Dermis blood vessel endothelial cell (primary cell): ENCODE results near the gene IL5RA. TPM values are rescaled to one million over a fixed set of nuclear protein-coding genes. Genes with fewer than 3 reads are reported as not detected.

Experiments
- DNase-seq: peaks from one replicate; pipeline ENCODE4 v3.0.0; 2010
- total RNA-seq: library from RNA; depleted of rRNA; stranded (reverse); fragments of >200 nt; gene quantifications from 2 replicates; pipeline ENCODE4 v1.2.3, GENCODE V29; 2014

Gene IL5RA
- total RNA-seq, 1 donor from 2014 or later: not detected

DNA sequence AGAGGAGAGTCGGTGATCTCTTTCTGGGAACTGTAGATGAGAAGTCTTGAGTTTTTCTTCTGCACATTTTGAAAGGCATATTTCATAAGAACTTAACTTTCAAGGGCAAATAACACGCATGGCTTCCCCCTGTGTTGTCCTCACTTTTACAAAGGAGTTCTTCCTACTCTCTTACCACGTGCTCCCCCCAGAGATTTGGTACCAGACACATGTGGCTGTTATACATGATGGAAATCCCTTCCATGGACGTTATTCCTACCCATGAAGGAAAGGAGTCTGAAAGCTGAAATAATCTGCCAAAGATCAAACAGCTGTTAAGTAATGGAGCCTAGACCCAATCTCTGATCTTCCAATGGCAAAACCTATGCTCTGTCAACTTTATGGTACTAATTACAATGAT is 4.4 kb downstream of the IL5RA start:
- no peak for DNase-seq

DNA sequence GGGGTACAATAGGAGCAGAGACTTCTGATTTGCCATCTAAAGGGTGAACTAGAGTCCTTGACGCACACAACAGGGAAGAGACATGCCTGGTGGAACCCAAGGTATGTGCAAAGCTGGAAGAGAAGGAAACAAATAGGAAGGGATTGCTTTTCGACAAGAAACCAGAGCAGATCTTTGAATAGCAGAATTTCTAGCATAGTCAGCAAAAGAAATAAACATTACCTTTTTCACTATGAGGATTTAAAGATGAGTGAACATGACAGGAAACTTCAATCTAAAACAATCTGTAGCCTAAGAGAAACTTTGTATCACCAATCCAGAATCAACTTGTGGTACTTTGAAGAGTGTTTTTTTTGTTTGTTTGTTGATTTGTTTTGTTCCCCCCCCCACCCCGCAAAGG is 4.9 kb downstream of the IL5RA start:
- DNase-seq: no peak

DNA sequence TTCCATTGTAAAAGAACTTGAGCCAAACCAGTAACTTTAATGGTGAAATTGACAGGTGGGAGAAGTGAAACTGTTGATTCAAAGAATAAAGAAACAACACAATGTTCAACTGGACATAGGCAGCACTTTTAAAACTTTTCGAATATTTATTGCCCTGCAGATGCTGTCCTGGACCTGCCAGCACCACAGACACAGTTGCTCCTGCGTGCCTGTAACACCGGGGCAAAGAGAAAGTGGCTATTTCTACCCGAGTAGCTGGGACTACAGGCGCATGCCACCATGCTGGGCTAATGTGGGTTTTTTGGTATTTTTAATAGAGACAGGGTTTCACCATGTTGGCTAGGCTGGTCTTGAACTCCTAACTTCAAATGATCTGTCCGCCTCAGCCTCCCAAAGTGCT is 7.4 kb downstream of the IL5RA start:
- no peak for DNase-seq

DNA sequence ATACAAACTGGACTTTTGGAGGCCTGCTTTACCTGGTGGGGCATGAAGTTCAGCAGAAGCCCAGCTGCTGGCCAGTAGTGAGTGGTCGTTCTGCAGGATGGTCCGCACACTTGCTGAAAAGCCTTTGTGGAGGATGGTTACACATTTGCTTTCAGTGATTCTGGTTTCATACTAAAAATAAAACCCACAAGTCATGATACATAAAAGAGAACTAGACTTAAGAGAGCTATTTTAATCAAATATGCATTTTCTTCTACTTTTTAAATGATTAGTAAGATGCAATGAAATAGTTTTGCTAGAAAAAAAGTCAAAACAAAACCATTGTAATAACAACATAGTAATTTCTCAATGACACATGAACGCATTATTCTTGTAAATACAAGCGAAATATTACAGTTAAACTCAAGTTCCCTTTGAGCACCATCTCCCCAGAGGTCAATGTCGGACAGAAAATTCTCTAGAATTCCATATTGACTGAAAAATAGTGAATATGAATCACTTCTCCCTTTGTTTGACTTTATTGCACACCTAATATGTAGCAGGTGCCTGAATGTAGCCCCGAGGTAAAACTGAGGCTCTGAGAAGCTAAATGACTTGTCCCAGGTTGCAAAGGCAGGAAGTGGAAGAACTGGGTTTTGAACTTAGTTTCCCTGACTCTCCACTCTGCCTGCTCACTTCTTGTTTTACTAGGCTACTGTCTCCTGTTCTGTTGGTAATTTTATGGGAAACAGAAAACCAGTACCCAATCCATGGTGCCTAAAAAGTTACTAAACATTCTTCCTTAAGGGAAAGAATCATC is 8.3 kb downstream of the IL5RA start:
- DNase-seq: no peak

DNA sequence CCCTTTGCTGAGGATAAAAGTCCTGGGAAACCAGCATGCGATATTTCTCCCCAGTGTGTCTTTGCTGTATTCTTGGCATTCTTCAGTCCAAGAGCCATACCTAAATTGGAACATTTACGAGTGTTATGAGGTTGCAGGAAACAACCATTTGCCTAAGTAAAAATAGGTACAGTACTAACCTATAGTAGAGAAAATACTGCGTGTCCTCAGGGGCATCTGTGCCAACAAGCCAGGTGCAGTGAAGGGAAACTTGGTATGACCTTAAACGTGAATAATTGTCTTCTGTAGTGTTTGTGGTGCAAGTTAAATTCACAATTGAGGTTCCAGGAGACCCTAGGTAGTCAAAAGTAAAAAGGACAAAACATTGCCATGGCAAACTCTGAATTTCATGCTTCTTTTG is 12.2 kb downstream of the IL5RA start:
- no peak for DNase-seq

DNA sequence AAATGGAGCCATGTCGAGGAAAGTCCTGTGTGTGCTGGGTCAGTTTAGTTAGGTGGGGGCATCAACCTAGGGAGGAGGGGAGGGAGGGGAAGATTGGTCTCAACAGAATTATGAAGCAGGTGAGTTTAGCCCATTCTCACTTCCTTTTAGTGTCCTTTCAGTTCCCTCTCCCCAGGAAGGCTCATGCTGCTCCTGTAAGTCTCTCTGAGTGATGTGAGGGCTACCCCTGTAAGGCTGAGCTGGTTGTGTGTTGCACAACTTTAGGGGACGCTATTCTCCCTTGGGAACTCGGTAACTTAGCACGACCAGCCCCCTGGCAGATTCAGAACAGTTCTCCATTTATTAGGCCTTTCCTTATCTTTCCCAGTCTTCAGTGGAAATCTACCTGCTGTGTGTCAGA is 21.2 kb downstream of the IL5RA start:
- DNase-seq: no peak

DNA sequence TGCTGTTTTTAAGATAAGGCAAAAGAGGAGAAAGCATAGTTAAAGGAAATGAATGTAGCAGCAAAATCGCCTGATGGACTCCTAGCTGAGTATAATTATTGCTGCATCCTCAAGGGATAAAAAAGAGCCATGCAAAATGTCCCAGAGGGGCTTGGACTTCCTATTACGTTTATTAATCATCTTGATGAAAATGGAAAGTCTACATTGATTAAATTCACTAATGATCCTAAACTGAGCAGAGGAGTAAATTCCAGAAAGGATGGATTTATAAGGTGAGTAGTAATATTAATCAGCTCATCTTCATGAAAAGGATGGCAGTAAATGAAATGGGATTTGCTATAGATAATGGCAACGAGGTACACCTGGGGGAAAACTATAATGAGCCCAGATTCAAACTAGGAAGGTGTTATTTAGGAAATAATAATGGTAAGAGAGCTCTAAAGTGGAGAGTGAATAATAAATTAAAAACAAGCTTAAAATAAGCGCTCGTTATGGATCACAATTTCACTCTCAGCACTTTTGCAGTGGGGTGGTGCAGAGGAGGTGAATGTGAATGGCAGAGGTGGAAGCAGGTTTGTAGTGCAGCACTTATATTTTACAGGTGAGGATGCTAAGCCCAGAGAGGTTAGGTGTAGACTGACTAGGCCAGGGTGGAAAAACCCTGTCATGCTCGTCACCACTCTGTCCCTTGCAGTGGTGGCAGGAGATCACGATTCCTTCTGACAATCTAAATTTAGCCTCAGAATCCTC is 22.3 kb downstream of the IL5RA start:
- no peak for DNase-seq

DNA sequence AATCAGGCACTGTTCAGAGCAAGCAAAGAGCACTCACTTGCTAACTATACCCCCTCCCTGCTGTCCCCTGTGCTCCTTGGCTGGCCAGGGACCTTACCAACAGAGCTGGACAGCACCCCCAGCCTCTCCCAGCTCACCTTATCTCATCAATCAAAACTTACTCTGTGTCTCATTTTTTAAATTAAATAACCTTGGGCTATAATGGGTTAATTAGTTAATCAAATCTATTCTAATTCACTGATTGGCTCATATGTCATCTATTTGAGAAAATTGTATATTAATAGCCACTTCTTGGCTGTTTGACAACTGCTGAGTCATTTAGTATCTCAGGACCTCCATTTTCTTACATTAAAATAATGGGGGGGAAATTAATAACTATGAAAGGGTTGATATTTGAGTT is 22.9 kb downstream of the IL5RA start:
- DNase-seq: no peak

DNA sequence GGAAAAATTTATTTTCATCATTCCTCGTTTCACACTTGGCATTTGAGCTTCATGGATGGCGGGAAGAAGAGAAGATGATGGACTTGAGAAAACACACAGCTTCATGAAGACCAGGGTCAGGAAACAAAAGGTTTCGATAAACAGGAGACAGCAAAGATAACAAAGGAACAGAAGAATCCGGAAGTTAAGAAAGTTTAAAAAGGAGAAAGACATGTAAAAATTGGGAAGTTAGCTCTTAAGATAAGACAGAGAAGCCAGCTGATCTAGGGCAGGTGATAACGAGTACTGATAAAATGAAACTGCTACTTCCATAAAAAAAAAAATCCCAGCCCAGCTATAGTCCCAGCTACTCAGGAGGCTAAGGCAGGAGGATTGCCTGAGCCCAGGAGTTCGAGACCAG is 23.9 kb downstream of the IL5RA start:
- DNase-seq: no peak

DNA sequence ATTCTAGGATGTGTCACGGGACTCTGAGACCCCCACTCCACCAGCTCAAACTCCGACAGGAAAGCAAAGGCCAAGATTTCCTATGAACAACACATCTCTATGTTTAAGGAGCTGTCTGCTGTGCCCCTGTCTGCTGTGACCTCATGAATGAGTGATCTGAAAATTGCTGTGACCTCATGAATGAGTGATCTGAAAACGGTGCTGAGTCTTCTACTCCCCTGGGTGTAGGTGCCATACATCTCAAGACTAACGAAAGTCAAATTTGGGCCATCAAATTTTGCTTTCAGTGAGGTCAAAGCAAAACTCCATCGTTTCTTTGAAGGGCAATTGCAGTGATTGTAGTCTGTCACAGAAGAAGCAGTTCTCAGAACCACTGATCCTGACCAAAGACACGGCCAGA is 24.4 kb downstream of the IL5RA start:
- DNase-seq: no peak

DNA sequence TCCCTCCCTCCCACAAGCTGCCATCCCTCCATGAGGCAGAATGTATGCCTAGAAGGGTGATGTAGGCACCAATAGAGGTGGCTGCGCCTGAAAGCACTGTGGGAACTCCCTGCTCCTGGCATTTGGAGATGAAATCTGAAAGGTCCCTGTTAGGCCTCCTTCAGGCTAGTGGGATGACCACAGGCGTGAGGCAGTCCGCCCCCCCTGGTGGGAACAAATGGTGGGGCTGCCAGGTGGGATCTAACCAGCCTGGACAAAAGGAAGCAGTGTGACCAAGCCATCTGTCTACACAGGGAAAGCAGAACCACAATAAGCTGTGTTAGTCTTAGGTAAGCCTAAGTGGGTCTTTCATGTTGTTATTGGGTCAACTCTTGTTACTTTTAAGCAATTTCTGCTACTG is 25.3 kb downstream of the IL5RA start:
- no peak for DNase-seq

DNA sequence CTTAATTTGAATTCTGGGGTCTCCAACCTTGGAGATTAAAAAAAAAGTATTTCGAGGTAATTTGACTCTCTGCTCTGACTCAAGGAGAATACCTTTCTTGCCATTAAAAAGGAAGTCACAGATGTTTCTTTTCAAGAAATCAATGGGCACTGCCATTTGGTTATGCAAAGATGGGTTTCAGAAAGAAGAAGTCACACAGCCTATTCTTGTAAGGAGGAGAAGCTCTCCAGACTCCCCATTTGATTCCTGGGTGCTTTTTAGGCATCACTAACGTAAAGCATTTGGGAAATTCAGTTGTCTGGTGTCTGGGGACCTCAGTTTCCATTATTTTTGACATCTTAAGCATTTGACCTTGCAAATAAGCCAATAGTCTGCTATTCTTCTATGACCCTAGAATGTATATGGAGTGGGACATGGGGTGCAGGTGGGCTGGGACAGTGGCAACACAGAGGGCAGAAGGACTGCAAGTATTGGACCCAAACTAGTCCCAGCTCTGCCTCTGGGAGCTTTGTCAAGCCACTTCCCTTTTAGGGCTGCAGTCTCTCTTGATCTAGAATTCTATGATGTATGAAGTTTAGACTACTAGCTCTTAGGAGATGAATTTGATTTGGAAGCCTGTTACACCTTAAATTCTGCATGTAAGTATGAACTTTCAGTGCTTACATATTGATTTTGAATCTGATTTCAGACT is 27.8 kb downstream of the IL5RA start:
- DNase-seq: no peak

DNA sequence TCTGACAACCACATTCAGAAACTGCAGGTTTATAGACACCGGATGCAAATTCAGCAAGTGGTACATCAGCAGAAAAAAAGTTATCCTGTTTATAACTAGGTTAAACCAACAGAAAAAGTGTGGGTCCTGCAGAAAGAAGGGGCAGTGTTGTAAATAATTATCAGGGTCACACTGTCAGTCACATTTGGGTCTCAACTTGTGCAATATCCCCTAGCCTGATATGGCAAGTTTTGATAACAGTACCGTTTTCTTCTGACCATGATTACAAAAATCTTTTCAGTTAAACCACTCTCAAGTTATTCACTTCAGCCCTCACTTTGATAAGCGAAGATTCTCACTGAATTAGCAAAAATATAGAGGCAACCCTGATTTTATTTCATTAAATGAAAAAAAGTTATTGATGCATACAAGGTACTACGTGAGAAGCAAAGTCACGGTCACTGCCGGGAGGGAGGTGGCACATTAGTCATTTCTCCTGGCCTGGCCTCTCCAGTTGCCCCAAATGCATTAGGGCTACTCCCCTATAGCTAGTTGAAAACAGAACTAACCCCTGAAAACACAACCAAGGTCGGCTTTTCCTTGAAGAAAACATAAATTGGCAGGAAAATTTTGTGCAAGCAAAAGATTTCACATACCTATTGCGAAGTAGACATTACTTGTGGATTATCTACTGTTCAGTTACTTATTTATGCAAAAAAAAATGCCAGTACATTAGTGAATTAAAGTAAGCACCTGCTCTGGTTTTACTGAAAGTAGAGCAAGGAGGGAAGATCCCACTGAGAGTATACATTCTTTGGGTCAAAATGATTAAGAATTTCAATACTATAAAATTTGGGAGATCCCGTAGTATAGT is 28.6 kb downstream of the IL5RA start:
- DNase-seq: no peak

DNA sequence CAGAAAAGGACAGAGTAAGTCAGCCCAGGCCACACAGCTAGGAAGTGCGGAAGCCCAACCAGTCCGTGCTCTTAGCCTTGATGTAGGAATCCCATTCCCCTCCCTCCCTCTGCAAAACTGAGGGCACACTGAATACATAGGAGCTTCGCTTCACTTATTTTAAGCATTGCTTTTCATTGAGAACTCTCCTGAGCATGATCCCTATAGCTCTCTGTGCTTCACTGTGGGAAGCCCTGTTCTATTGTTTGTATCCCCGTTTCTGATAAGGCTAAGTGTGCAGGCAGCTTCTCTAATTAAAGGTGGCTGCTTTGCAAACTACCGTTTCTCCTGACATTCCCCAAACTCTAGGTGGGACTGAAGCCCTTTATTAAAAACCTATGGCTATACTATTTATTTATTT is 29.9 kb downstream of the IL5RA start:
- DNase-seq: no peak

DNA sequence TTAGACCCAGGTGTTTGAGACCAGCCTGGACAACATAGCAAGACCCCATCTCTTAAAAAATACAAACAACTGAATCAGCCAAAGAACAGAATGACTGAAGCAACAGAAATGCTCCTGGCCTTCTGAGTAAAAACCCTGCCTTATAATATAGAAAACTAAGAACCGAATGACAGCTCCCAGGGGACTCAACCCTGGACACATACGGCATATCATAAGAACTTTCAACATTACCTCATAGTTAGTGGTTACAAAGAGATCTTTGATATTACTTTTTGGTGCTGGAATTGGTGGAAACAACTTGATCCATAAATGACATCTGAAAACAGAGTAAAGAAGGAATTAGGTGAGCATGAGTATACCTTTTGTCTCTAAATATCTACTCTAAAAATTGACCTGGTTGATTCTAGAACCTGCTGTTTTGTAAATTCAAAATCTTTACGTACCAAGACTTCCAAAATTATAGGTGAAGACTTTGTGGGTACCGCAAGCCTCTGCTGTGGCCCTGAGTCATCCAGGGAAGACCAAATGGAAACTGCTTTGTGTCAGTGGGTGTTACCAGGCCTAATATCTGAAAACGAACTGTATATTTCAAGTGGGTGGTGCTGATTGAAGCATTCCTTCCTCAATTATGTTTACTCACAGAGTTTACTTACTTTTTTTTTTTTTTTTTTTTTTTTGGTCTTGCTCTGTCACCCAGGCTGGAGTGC is 35.5 kb downstream of the IL5RA start:
- no peak for DNase-seq

DNA sequence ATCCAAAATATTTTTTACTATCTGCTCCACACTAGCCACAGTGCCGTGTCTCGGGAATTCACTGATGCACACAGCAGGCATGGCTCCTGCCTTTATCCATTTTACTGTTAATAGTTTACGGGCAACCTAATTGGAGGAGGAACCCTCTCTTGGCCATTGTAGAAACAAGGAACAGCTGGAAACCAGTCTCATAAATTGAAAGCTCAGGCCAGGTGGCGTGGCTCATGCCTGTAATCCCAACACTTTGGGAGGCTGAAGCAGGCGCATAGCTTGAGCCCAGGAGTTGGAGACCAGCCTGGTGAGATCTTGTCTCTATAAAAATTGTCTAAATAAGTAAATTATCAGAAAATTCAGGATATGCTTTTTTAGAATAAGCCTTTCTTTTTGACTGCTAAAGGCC is 39.0 kb downstream of the IL5RA start:
- no peak for DNase-seq

DNA sequence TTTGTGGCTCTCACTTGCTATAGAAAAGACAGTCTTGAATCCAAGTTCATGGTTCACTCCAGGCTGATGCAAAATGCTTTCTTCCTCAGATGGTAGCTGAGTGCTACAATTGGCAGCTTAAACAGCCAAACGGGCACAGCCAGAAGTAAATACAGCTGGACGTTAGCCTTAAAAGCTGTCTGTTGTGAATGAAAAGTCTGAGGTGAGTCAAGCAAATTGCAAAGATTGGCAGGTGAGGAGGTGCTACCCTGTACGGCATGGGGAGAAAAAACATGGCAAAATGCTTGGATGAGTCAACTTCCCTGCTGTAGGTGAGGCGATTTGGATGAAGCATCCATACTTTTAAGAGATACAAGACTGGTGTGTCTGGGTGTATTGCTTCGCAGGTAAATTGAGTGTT is 40.5 kb downstream of the IL5RA start:
- DNase-seq: no peak

DNA sequence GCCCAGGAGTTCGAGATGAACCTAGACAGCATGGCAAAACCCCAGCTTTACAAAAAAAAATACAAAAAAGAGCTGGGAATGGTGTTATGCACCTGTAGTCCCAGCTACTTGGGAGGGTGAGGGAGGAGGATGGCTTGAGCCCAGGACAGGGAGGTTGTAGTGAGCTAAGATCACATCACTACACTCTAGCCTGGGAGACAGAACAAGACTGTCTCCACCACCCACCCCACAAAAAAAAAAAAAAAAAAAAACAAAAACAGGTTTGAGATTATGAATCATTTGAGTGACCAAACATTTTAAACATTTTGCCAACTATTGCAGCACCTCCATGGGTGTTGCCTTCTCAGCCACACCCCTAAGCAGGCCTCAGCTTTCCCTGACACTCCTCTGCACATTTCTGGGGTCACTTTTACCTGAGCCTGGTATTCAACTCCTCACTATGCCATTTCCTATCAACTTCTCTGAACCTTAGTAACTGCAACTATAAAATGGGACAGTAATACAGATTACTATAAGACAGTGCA is 41.8 kb downstream of the IL5RA start:
- no peak for DNase-seq

DNA sequence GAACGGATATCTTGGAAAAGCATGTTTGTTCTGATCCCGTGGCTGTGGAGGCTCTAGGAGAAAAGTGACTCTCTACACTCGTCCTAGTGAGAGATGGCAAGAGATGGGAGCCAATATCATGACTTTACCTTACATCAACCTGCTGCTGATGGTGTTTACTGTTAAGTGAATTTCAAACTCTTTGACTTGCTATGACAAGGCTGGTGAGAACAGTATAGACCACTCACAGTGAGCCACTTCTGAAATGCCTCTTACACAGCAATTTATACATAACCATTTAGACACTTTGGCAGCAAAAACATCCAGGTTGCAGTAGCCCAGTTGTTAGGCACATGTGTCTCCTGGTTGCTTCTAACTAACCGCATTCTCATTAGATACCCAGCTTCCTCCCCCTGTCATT is 43.3 kb downstream of the IL5RA start:
- no peak for DNase-seq

DNA sequence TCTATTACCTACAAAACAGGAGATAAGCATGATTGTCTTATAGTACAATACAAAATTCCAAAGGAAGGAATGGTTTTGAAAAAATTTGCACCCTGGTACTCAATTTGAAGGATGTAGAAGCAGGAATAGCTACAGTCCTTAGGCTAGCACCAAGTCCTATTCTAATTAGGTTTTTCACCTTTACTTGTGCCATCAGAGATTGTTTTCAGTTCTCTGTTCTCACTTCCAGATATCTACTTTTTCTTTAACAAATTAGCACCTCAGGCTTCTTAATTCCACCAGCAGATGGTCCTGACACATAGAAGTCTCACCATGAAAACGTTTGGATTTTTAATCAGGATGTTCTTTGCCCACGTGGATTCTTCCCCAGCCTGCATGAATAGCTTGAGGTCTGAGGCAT is 43.8 kb downstream of the IL5RA start:
- no peak for DNase-seq

DNA sequence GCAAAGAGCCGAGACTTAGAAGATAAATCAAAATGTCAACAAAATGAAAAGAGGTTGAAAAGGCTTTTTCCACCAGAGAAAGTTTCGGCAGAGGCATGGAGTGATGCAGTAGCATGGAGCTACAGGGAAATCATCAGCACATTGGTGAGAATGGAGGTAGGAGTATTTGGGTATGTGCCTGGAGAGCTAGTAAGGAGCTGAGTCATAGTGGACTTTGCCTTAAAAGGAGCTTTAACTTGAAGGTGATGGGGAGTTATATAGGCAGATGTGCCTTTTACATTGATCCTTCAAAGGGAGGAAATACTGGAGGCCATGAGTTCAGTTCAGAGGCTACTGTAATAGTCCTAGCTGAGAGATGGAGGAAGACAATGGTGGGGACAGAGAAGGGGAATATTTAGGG is 44.3 kb downstream of the IL5RA start:
- no peak for DNase-seq

DNA sequence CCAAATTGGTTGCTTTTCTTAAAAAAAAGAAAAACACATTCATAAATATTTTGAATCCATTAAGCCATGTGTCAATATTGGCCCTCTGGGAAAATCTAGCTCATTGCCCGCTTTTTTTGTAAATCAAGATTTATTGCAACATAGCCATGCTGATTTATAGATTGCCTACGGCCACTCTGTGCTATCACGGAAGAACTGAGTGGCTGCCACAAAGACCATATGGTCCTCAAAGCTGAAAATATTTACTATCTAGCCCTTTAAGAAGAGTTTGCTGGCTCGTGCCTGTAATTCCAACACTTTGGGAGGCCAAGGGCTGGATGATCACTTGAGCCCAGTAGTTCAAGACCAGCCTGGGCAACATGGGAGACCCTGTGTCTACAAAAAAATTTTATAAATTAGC is 45.9 kb downstream of the IL5RA start:
- no peak for DNase-seq
